ES-I3 (cell line): ENCODE measurements around the gene STK10.
"Not testable (repeated sequence)": the region's sequence is repeated elsewhere in the genome, so short reads cannot be mapped to it uniquely, and the experiment has no call there.

Experiments used
- H3K36me3 ChIP-seq: 2 replicates; pipeline ENCODE4 v1.6.1; 2013; ENCODE audit warnings: mild to moderate bottlenecking, low read length, control low read depth, moderate library complexity; ENCODE audit not compliant: insufficient read depth
- H3K4me1 ChIP-seq: 2 replicates; pipeline ENCODE4 v1.6.1; 2013; ENCODE audit warnings: mild to moderate bottlenecking, control low read depth, low read length; ENCODE audit not compliant: insufficient read depth
- H3K9ac ChIP-seq: 2 replicates; pipeline ENCODE4 v1.6.1; 2013; ENCODE audit warnings: low read depth, mild to moderate bottlenecking, low read length, moderate library complexity
- H3K9me3 ChIP-seq: 2 replicates; pipeline ENCODE4 v1.6.1; 2013; ENCODE audit warnings: mild to moderate bottlenecking, low read length, moderate library complexity; ENCODE audit not compliant: control insufficient read depth, insufficient read depth

STK10 gene

GRCh38 chr5:172031894-172032461 is 156.0 kb downstream of the STK10 start:
- Histone ChIP-seq H3K9me3 (peaks cover 5% of the 10 kb centered on the region; the same call in 1 of the 2 replicates), H3K36me3 (no peaks in the 10 kb centered on the region), H3K9ac (no peak overlapping the region), H3K4me1 (no peaks in the 10 kb centered on the region; the same call in 1 of the 2 replicates)

GRCh38 chr5:172029876-172030275 is 158.1 kb downstream of the STK10 start:
- H3K9me3 ChIP-seq: peaks cover 5% of the 10 kb centered on the region; the same call in 1 of the 2 replicates
- H3K9ac ChIP-seq: no peak overlapping the region
- no peaks in the 10 kb centered on the region for H3K4me1 ChIP-seq
- H3K36me3 ChIP-seq: no peaks in the 10 kb centered on the region

GRCh38 chr5:172028167-172028566 is 159.9 kb downstream of the STK10 start:
- Histone ChIP-seq H3K9ac (no peak overlapping the region), H3K9me3 (peaks cover 5% of the 10 kb centered on the region; the same call in 1 of the 2 replicates), H3K36me3 (no peaks in the 10 kb centered on the region), H3K4me1 (no peaks in the 10 kb centered on the region)

GRCh38 chr5:172020110-172020786 is 167.8 kb downstream of the STK10 start:
- H3K36me3 ChIP-seq, H3K9ac ChIP-seq, H3K9me3 ChIP-seq, H3K4me1 ChIP-seq: not testable (repeated sequence)

GRCh38 chr5:172015346-172015745 is 172.7 kb downstream of the STK10 start:
- H3K9me3 ChIP-seq: no peaks in the 10 kb centered on the region
- H3K4me1 ChIP-seq: no peaks in the 10 kb centered on the region
- no peak overlapping the region for H3K9ac ChIP-seq
- H3K36me3 ChIP-seq: no peaks in the 10 kb centered on the region

GRCh38 chr5:172010278-172010677 is 177.7 kb downstream of the STK10 start:
- Histone ChIP-seq H3K9me3 (no peaks in the 10 kb centered on the region), H3K4me1 (peaks cover 19% of the 10 kb centered on the region), H3K36me3 (no peaks in the 10 kb centered on the region), H3K9ac (no peak overlapping the region)

- H3K9me3 ChIP-seq: no peaks in the 10 kb centered on the region
- no peaks in the 10 kb centered on the region for H3K36me3 ChIP-seq
- peaks cover 21% of the 10 kb centered on the region for H3K4me1 ChIP-seq
- H3K9ac ChIP-seq: no peak overlapping the region; the same call in 1 of the 2 replicates
These were observed 178.3 kb downstream of the STK10 start for GRCh38 chr5:172009536-172010270.

- Histone ChIP-seq H3K9ac (no peak overlapping the region; the same call in 1 of the 2 replicates), H3K9me3 (no peaks in the 10 kb centered on the region), H3K36me3 (no peaks in the 10 kb centered on the region), H3K4me1 (peaks cover 23% of the 10 kb centered on the region)
These were observed 179.3 kb downstream of the STK10 start for GRCh38 chr5:172008689-172009141.

- H3K36me3 ChIP-seq: no peaks in the 10 kb centered on the region
- H3K4me1 ChIP-seq: peaks cover 23% of the 10 kb centered on the region
- H3K9ac ChIP-seq: peak overlapping the region; percentile 94
- no peaks in the 10 kb centered on the region for H3K9me3 ChIP-seq
These were observed 179.9 kb downstream of the STK10 start for GRCh38 chr5:172008111-172008455.

- Histone ChIP-seq H3K4me1 (peaks cover 23% of the 10 kb centered on the region), H3K9ac (peak overlapping the region; percentile 94), H3K9me3 (no peaks in the 10 kb centered on the region), H3K36me3 (no peaks in the 10 kb centered on the region)
These were observed 180.6 kb downstream of the STK10 start for GRCh38 chr5:172007175-172008110.

- Histone ChIP-seq H3K4me1 (peaks cover 29% of the 10 kb centered on the region), H3K9me3 (no peaks in the 10 kb centered on the region), H3K9ac (peak within 1 kb of the TSS; percentile 94), H3K36me3 (no peaks in the 10 kb centered on the region)
These were observed 181.5 kb downstream of the STK10 start, which contains the start of gene FBXW11 for GRCh38 chr5:172006321-172007174. Gene FBXW11, minus strand, starts transcription at chr5:172006638. Its CDS starts 136 bp downstream, at chr5:172006502.

- peak overlapping the region; percentile 94 for H3K9ac ChIP-seq
- H3K36me3 ChIP-seq: no peaks in the 10 kb centered on the region
- no peaks in the 10 kb centered on the region for H3K9me3 ChIP-seq
- peaks cover 37% of the 10 kb centered on the region for H3K4me1 ChIP-seq
These were observed 182.2 kb downstream of the STK10 start for GRCh38 chr5:172005708-172006320.

- Histone ChIP-seq H3K9me3 (no peaks in the 10 kb centered on the region), H3K36me3 (no peaks in the 10 kb centered on the region), H3K9ac (peak overlapping the region; percentile 94), H3K4me1 (peaks cover 43% of the 10 kb centered on the region)
These were observed 183.2 kb downstream of the STK10 start for GRCh38 chr5:172004824-172005237.
